Islet of Langerhans (tissue), 1 donor: ENCODE measurements around the gene SP3.

Experiments used
- FAIRE-seq: peaks from one replicate; lab custom pipeline; 2011; peaks lifted over from hg19 to GRCh38; lab: Jason Lieb, UNC

SP3 gene

DNA sequence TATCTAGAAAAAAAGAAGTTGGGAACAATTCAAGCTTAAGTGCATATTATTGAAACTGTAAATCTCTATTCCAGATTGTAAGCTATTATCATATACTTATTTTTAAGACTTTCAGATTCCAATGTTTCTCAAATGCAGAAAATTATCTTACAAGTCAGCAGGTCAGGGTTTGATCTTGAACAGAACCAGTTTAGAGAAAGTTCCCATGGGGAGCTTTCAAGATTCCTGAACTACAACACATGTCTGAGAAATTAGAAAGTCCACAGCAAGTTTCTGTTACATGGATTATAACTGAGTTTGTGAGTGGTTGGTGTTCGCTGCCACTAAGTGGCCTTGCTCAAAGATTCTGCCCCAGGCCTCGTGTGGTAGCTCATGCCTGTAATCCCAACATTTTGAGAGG is 31.6 kb upstream of the SP3 start:
- no peak for FAIRE-seq

DNA sequence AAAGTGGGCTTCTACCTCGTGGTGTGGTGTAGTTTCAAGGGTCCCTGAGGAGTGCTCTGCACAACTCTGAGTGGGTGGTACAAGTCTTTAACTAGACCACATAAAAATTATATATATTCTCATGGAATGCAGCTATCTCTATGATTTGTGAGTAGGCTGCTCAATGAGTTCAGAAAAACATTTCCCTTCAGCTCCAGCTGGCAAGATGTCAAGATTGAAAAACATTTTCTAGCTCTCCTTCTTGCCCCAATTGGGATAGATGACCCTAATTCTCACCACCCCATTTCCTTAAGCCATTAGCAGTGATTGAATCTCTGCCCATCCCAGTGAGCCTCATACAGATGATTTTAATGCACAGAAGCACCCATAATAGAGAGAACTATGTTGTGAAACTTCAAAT is 28.3 kb upstream of the SP3 start:
- FAIRE-seq = no peak

DNA sequence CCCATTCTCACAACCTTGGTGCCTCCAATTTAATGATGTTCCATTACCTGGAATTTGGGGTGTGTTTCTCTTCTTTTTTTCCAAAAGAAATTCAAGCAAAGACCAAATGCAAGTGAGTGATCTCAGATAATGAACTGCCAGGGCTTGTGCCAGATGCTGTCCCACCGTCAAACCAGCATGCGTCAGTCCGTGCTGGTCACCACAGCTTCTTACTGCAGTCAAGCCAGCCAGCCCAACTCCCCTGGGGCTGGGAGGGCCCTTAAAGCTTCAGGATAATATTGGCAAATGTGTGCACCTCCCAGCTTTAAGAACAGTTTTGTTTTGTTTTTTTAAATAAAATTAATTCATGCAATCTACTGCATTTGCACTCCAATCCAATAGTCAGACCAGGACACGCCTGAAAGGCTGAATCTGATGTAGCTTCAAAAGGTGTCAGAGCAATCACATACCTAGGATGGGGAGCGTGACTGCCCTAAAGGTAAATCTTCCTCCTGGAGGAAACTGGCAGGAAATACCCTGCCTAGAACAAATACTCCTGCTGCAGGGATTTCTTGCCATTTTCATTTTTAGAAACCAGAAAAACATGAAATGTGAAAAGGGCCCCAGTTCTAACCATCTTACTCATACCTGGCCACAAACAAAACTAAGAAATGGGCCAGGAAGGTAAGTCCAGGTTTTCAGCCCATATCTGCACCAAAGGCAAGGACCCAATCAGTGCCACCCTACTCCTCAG is 26.8 kb upstream of the SP3 start:
- FAIRE-seq = no peak

DNA sequence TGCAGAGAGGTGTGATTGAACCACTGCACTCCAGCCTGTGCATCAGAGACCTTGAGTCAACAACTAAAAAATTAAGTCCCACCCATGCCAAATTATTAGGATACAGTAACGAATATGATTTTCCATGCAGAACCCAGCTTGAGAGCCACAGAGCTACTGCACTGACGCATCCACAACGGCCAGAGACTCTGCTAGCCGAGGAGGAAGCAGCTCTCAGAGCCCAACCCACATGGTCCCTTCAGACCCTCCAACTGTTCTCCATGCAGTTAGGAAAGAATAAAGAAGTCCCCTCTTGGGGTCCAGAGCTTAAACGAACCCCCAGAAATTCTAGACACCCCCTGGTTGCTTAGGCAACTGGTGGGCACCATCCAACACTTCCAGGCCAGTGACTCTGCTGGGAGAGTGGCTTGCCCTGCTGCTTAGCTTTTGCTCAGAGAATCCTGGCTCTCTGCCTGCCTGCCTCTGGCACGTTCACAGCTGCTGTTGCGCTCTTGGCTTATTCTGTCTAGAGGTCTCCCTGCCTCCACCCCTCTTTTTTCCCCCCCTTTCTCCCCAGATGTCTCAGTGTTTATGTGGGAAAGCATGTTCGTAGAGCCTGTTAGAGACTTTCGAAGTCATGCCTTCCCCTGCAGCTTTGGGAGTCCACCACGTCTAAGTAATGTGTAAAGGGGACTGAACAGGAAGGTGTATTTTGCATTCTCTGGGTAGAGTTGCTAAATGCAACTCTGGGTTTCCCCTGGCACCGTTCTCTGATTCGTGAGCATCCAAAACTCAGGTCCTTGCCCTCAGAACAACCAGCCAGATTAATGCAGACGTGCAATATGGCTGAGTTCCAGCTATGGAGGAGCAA is 26.0 kb upstream of the SP3 start:
- FAIRE-seq = no peak

DNA sequence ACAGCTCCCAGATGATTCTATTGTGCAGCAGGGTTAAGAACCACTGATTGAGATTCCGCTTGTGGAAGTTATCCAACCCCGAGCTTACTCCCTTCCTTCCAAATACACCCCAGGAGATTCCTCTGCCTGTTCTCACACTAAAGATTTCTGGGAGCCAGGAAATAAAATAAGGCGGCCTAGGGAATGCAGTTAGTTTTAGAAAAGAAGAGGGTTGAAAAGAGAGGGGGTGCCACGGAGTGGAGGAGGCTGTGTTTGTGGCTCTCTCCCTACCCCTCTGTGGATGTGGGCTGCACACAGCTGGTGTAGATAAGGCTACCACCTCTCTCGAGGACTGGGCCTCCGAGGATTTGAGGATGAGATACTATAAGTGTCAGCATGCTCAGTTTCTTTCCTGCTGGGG is 25.1 kb upstream of the SP3 start:
- no peak for FAIRE-seq

DNA sequence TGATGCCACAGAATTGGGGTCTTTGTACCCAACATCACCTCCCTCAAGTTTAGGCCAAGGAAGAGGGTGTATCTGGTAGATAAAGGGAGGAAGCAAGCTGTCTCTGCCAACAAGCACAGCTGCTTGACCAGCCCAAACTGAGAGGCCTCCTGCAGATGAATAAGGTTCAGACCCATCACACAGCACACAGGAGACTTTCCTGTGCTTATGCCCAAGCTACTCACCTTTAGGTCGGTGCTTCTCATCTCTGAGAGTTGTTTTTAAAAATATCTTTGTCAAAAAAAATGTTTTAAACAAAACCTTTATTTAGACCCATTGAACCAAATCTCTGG is 24.7 kb upstream of the SP3 start:
- no peak for FAIRE-seq

DNA sequence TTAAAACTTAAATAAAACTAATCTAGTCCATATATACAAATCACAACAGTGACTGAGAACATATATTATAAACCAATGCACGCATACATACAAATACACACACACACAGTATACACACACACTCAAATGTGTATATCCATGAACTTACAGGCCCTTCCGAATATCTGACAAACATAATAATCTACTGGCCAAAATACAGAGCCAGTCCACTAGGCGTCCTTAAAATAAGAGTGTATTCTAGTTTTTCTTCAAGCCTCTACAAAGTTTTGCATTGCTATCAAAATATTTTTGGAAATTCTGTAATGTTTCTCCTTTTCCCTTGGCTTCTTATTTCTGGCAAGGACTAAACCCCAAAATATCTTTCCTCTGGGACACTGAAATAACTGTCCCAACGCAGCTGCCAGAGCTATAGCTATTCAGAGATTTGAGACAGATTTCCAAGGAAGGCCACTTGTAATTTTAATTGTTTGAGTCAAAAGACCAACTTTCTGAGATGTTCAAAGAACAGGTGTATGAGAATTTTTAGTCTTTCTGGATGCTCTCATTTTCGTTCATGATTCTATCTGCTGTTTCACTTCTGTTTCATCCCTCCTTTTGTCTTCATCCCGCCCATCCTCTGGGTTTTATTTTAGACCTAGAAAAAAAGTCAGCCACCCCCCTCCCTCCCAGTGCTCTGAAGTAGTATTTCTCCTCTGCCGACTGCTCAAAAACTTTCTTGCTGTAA is 24.1 kb upstream of the SP3 start:
- FAIRE-seq = no peak

DNA sequence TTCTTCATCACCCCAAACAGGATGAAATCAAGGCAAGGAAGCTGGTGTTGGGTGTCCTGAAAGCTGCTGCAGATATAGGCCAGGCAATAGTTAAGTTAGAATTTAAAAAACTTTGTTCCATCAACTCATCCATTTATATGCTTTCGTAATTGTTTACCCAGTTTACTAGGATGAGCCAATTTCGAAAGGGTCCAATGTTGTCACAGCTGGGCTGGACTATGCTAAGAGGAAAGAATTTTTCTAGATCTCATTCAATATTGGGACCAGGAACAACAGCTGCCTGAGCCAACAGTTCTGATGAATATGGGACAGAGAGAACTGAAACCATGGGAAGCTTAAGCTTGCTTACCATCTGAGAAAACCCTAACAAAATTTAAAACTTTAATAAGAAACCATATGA is 21.6 kb upstream of the SP3 start:
- FAIRE-seq = no peak

DNA sequence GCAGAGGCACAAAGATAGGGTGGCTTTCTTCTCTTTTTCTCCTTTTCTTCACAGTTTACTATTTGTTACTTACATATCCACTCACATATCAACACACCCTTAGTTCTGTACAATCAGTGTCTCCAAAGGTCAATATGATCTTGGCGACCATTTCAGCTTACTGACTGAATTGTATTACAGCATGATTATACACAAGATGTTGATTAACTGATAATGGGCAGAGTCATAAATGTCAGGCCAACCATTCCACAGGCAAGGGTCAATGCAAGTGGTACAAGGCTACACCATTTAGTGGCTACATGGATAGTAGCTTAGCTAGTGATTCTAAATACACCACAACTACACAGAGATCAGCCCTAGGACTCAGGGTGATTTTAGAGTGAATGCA is 20.4 kb upstream of the SP3 start:
- no peak for FAIRE-seq

DNA sequence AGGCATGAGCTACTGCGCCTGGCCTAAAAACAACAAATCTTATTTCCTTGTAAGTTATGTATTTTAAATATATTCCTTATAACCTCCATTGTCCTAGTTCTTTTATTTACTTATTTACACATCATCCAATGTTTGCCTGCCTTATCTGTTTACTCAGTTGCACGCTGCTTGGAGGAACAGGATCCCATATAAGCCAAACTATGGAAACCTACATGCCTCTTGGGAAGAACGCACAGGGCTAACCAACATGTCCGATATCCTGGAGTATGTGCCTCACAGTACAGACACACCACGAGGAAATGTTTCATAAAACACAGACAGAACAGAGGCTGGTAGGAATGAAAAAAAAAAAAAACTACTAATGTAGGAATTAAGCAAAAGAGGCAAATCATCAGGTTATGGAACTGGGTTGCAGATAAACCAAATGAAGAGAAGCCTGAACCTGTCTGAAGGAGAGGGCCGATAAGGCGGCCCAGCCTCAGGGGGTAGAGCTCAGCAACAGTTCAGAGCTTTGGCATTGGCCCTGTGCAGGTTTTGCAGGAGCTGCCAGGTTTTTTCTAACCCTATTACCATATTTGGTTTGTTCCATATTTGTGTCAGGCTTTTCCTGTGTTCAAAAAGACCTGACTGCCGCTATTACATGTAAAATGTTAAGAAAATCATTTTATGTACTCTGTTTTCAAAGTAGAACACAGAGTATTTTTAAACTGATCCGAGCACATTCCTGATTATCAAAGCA is 19.9 kb upstream of the SP3 start:
- FAIRE-seq = no peak

DNA sequence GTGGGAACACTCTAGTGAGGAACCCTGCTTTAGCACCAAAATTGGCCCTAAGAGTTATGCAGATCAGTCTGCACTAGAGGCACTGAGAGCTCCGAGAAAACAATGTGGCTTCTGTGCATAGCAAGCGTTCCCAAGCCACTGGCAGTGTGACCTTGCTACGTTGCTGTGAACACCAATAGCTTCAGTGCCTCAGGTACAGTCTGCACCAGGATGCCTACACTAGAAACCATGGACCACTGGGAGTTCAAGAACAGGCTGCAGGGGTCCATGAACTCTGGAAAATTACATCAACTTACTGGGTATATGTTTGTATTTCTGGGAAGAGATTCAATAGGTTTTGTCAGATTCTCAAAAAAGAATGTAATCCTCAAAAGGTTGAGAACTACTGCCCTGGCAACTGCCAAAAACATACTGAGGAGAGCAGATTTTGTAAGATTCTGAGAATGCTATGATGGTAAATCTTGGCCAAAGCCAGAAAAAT is 18.3 kb upstream of the SP3 start:
- no peak for FAIRE-seq

DNA sequence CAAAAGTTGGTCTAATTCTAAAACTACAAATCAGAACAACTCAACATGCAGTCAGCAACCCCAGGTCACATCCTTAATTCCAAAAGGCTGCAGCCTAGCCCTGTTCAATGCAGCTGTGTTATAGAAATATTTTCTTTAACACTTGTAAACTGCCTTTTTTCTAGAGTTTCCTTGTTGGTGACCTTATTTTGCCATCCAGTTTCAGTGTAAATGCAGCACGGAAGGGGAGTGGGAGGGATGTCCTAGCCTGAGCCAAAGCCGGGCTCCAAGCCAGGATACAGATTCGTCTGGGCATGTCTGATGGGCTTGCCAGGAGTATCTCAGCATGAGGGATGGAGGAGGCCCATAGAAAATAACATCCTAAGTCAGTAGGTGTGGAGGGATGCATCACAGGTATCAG is 17.7 kb upstream of the SP3 start:
- no peak for FAIRE-seq

DNA sequence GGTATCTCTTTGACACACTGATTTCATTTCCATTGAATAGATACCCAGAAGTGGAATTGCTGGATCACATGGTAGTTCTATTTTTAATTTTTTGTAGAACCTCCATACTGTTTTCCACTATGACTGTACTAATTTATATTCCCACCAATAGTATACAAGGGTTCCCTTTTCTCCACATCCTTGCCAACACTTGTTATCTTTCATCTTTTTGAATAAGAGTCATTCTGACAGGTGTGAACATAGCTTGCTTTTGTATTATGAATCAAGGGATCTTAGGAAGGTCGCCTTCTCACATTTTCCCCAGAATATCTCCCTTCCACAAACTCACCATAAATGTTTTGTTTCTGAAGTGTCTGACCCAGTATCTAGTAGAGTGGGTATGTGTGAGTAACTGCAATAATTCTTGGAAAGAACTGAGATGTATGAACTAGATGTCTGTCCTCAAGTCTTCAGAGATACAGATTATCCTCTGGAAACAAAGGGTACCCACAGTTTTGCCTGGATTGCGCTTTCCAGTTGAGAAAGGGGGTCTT is 17.1 kb upstream of the SP3 start:
- FAIRE-seq = no peak

DNA sequence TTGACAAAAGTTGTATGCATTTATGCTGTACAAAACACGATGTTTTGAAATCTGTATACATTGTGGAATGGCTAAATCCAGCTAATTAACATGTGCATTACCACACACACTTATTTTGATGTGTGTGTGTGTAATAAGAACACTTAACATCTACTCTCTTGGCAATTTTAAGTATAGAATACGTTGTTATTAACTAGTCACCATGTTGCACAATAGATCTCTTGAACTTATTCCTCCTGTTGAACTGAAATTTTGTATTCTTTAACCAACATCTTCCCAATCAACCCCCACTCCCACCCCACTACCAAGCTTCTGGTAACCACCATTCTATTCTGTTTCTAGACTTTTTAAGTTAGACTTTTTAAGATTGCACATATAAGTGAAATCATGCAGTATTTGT is 16.3 kb upstream of the SP3 start:
- FAIRE-seq = no peak

DNA sequence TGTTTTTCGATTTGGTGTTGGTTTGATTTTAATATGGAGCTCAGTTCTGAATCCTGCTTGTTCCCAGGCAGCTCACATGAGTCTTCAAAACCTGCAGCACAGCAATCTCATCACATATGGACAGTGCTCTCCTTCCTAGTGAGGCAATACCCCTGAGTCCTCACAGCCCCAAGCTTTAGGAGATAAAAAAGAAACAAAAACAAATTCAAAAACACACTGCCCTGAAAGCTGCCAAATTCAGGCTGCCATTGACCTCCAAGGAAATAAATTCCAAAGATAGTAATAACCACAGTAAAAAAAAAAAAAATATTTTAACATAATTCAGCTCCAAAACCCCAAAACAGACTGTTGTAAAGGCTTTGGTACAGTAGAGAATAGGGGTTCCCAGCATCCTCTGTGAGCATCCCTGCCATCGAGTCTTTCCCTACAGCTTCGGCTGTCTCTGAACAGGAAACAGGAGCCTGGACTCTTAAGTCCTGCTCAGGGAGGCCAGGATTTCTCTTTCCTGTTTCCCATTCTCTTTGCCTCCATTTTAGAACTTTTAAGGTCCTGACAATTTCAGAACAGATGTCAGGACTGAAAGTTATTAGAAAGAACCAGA is 14.7 kb upstream of the SP3 start:
- no peak for FAIRE-seq

DNA sequence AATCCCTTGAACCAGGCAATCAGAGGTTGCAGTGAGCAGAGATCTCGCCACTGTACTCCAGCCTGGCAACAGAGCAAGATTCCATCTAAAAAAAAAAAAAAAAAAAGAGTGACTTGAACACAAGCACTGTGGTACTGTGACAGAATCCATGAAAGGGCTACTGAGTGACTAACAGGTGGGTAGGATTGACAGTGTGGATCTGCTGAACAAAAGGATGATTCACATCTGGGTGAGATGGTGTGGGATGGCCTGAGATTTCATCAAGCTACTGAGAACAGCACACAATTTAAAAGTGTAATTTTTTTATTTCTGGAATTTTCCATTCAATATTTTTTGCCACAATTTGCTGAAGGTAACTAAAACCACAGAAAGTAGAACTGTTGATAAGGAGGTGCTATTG is 13.3 kb upstream of the SP3 start:
- FAIRE-seq = no peak

DNA sequence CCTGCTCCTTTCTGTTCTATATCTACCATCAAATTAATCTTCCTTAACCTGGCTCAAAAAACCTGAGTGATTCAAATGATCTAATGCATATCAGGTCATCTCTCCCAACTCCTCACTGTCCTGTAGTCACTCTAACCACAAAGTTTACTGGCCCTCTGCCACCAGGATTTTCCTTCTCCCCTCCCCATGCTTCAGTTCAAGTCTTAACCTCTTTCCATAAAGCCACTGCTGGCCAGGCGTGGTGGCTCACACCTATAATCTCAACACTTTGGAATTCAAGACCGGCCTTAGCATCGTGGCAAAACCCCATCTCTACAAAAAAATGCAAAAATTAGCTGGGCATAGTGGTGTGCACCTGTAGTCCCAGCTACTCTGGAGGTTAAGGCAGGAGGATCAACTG is 7.5 kb upstream of the SP3 start:
- no peak for FAIRE-seq

DNA sequence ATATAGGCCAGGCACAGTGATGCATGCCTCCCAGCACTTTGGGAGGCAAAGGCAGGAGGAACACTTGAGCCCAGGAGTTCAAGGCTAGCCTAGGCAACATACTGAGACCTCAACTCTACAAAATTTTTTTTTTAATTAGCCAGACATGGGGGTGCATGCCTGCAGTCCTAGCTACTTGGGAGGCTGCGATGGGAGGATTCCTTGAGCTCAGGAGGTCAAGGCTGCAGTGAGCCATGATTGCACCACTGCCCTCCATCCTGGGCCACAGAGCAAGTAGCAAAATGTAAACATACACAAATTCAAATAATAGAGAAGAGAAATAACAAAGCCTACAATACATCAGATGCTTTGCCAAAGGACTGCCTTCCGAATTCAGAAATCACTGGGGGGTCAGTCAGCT is 7.0 kb upstream of the SP3 start:
- FAIRE-seq = no peak

DNA sequence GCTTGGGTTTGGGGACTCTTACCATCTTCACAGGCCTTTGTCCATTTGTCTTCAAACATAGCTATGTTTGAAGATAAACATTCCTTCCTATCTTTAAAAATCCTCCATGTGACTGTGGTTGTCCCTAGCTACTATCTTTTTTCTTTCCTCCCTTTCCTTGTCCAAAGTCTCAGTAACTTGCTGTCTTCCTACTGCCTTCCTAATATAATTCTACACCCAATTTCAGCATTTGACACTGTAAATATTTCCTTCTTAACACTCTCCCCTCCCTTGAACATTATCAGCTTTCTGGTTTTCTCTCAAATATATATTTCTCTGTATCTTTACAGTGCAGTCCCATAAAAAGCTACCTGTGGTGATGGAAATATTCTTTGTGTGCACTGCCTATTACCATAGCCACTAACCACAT is 5.3 kb upstream of the SP3 start:
- FAIRE-seq = no peak

DNA sequence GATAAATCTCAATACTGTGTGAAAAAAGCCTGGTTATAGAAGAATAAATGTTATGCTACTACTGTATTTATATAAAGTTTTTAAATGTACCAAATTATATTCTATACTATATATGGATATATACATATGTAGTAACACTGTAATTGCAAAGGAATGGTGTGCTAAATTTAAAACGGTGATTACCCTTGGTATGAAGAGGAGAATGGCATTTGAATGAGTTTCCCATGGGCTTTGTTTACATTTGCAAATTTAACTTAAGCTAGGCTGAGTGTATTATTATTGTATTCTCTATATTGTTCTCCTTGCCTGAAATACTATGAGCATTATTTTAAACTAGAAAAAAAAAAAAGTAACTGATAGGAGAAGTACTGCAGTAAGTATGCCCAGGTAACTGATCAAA is 4.7 kb upstream of the SP3 start:
- FAIRE-seq = no peak

DNA sequence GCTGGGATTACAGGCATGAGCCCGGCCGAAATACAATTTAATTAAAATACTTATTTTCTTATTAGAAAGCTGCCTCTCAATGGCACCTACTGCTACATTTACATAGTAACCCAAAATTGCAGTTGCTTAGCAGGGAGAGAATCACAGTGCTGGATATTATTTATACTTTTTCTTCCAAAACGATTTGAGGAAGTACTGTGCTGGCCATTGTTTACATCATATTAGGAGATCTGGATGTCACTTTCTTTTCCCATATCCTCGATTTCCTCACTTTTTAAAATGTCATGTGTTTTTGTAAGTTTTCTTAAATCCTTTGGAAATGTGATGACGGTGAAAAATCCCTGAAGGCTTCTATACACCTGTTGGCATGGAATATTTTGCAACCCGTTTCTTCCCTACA is 3.4 kb upstream of the SP3 start:
- FAIRE-seq = no peak
